CD4-positive, alpha-beta T cell treated with Interleukin-1 beta for 1 hour (primary cell): ENCODE measurements around the gene CENPT.

Experiments
- DNase-seq, 2 donors: peaks; one replicate each; pipeline ENCODE4 v3.0.0-alpha.2; 2020 to 2022

The CENPT gene

GRCh38 chr16:67805718-67806427 lies 41.6 kb downstream of the CENPT start:
- DNase-seq, result no peak

GRCh38 chr16:67804853-67805542 lies 42.5 kb downstream of the CENPT start:
- peak in 1 of 2 donors; percentile 4 for DNase-seq

- DNase-seq, result peak in 1 of 2 donors; percentile 68
Observed at GRCh38 chr16:67803894-67804293, 43.6 kb downstream of the CENPT start.

GRCh38 chr16:67801883-67802282 lies 45.6 kb downstream of the CENPT start:
- peak; percentile 46 to 52 for DNase-seq

GRCh38 chr16:67801241-67801640 lies 46.3 kb downstream of the CENPT start:
- no peak for DNase-seq

- no peak for DNase-seq
Observed at GRCh38 chr16:67800338-67800926, 47.1 kb downstream of the CENPT start.

DNA sequence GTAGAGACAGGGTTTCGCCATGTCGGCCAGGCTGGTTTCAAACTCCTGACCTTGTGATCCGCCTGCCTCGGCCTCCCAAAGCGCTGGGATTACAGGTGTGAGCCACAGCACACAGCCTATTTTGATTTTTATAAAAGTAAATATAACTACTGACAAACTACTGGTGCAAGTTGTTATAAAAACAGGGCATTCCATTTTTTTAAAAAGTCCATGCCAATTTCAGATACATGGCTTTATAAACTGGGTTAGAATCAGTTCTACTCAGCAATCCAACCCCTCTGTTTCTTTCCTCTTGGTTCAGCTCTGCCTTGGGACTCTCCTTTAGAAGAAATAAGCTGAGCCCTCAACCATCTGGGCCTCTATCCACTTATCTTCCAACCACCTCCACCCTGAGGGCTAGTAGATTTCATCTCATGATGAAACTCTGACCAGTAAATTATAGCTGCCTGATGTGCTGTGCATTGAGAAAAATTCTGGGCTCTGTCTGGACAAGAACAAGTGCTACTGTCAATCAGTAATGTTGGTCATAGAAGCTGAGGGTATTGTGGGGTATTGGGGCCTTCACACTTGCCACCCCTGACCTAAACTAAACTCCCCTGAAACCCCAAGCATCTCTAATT lies 51.3 kb downstream of the CENPT start:
- no peak for DNase-seq

DNA sequence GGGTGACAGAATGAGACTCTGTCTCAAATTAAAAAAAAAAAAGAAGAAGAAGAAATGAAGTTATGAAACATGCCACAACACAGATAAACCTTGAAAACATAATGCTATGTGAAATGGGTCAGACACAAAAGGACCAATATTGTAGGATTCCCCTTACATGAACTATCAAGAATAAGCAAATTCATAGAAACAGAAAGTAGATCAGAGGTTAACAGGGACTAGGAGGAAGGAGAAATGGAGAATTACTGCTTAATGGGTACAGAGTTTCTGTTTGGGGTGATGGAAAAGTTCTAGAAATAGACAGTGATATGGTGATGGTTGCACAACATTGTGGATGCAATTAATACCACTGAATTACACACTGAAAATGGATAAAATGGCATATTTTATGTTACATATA lies 57.4 kb downstream of the CENPT start:
- DNase-seq, result no peak

DNA sequence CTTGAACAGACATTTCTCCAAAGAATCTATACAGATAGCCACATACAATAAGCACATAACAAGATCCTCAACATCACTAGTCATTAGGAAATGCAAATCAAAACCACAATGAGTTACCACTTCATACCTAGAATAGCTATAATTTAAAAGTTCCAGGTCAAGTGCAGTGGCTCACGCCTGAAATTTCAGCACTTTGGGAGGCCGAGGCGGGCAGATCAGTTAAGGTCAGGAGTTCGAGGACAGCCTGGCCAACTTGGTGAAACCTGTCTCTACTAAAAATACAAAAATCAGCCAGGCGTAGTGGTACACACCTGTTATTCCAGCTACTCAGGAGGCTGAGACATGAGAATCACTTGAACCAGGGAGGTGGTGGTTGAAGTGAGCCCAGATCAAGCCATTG lies 61.0 kb downstream of the CENPT start:
- DNase-seq, result no peak

DNA sequence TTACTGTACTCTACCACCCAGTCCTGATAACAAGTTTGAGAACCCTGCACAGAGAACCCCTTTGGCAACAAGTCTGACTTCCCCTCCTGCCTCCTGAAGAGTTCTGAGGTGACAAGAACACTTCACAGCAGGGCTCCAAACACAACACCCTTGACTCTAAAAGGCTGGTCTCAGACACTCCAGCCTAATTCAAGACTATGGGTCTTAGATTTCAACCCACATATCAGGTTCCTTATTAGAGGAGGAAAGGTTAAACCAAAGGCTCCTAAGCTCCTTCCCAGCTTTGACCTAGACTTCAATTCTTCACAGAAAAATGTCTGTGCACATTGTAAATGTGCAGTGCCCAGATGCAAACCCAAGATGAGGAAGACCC lies 64.2 kb downstream of the CENPT start:
- no peak for DNase-seq

DNA sequence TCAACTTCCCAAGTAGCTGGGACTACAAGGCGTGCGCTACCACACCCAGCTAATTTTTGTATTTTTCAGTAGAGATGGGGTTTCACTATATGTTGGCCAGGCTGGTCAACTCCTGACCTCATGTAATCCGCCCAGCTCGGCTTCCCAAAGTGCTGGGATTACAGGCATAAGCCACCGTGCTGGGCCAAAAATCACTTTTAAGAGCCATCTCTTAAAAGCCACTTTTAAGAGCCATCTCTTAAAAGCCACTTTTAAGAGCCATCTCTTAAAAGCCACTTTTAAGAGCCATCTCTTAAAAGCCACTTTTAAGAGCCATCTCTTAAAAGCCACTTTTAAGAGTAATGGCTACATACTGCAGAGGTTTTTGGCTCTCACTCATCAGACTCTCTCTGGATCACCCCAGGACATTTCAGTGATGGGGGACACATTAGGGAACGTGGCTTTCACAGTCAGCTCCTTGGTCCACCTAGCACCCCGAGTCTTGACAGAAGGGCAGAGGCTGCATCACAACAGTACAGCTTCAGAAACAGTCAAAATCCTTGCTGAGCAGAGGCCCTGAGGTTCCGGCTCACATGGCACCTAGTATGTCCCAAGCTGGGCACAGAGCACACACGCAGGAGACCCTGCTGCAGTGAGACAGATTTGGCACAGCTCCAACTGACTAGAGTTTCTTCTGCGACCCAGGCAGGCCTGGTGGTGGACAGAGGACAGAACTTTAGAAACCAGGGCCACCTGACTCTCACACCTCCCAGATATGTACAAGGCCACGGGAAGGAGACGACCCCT lies 64.7 kb downstream of the CENPT start:
- no peak for DNase-seq

DNA sequence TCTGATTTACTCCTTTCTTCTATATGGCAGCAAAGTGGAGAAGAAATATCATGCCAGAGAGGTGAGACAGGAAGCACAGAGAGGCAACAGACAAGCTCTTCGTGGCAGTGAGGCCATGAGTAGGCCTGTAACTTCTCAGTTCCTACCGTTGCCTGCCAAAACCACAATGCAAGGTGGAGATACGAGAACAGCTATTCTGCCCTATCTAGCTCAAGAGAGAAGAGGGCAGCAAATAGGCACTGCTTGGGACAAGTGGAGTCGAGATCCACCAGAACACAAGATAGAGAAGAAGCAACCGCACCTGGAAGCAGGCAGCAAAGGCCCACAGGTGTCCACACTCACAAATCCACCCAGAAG lies 66.0 kb downstream of the CENPT start:
- peak in 1 of 2 donors; percentile 7 for DNase-seq

- DNase-seq, result no peak
Observed at GRCh38 chr16:67780847-67781564, 66.5 kb downstream of the CENPT start.

DNA sequence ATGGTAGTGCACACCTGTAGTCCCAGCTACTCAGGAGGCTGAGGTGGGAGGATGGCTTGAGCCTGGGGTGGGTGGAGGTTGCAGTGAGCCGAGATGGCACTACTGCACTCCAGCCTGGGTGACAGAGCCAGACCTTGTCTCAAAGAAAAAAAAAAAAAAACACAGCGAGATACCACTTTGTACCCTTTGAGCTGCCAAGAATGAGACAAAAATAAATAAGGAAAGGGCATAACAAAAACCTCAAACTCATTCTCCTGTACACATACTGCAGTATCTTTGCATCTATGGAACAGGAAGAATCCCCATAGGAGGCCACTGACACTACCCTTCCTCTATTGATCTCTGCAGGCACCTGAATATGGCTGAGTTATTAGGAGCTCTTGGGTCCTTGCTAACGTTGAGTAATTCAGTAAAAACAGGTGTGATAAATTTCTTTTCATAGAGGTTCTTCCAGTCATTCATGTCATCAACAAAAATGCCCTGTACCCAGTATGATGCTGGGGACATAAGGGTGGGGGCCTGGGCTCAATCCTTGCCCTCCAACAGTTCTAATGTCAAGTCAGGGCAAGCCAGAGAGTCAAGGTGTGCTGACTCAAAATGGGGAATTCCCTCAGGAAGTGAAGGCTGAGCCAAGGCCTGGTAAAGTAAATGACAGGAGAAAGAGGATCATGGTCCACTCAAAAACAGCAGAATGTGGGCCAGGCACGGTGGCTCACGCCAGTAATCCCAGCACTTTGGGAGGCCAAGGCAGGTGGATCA lies 68.1 kb downstream of the CENPT start:
- no peak for DNase-seq
